Activated naive CD4-positive, alpha-beta T cell treated with anti-CD3 and anti-CD28 coated beads, Interleukin-2, amount 50 U/mL, for 24 hours (primary cell): Measurements from ENCODE around the gene NBEAL1.
"Not testable (repeated sequence)": the region's sequence is repeated elsewhere in the genome, so short reads cannot be mapped to it uniquely, and the experiment has no call there.

Source experiments
- H3K27ac Mint-ChIP-seq: one replicate; pipeline ENCODE4 v1.8.0; 2021; ENCODE audit warnings: mild to moderate bottlenecking, mixed read lengths
- H3K27me3 Mint-ChIP-seq: one replicate; pipeline ENCODE4 v1.8.0; 2021; ENCODE audit warnings: mixed read lengths
- H3K36me3 Mint-ChIP-seq: one replicate; pipeline ENCODE4 v1.8.0; 2021; ENCODE audit warnings: mixed read lengths
- H3K4me1 Mint-ChIP-seq: one replicate; pipeline ENCODE4 v1.8.0; 2021; ENCODE audit warnings: mixed read lengths
- H3K4me3 Mint-ChIP-seq: one replicate; pipeline ENCODE4 v1.8.0; 2021; ENCODE audit warnings: mild to moderate bottlenecking, mixed read lengths
- H3K9me3 Mint-ChIP-seq: one replicate; pipeline ENCODE4 v1.8.0; 2021; ENCODE audit warnings: mixed read lengths

The NBEAL1 gene

DNA sequence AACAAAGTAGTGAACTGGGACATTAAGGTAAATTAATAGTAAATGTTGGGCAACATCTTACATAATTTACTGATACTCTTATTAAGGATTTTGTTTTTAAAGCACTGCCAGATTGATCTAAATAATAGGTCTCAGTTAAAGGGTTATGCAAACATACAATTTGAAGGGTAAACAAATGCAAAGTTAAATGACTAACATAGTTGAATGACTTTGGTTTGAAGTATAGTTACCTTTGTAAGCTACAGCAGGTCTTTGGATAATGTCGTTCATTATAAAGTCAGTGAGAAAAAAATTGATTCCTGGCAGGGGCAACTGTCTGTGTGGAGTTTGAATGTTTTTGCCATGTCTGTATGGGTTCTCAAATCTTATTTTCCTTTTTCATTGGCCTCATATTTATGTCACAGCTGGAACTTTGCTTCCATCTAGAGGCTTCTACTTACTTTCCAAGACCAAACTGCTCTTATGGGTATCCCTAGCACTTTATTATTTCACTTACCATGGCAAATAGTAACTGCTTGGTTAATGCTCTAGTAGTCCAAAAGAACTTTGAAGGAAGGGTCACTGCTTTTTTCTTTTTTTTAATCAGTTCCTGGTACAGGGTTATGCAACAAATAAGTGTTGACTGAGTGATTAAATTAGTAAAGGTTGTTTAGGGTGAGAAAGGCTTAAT is 107.8 kb downstream of the NBEAL1 start:
- H3K4me3 Mint-ChIP-seq = no peak overlapping the region
- H3K9me3 Mint-ChIP-seq = no peaks in the 10 kb centered on the region
- H3K36me3 Mint-ChIP-seq = peaks cover 12% of the 10 kb centered on the region
- no peaks in the 10 kb centered on the region for H3K4me1 Mint-ChIP-seq
- no peaks in the 10 kb centered on the region for H3K27me3 Mint-ChIP-seq
- H3K27ac Mint-ChIP-seq = no peak overlapping the region

DNA sequence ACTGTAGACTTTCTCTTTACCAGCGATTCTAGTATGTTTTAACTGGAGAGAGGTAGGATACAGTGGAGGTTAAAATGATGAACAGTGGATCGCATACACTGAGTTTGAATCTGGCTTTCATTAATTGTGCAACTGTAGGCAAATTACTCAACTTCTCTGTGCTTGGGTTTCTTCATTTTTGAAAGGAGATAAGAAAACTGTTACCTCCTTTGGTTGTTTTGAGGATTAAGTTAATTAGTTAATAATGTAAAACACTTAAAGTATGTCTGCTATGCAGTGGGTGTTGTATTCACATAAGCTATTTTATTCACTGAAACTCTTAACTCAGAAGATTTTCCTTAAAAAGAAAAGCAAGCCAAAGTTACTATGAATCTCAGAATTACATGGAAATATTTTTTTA is 112.3 kb downstream of the NBEAL1 start:
- Mint-ChIP-seq H3K36me3 (peaks cover 6% of the 10 kb centered on the region), H3K4me3 (no peak overlapping the region), H3K27me3 (no peaks in the 10 kb centered on the region), H3K4me1 (no peaks in the 10 kb centered on the region), H3K27ac (no peak overlapping the region), H3K9me3 (no peaks in the 10 kb centered on the region)

DNA sequence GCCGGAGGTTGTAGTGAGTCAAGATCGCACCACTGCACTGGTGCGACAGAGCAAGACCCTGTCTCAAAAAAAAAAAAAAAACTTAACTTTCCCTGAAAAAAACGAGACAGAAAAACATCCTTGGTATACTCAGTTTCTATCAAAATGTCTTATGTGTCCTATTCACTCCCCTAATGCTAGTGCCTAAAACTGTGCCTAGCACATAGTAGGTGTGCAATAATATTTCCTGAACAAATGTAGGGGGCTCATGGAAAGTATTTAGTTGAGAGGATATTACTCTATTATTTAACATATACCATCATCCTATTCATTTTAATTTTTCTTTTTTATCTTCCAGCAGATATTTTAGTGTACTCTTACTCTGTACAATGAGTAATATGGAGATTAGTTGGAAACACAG is 120.4 kb downstream of the NBEAL1 start:
- Mint-ChIP-seq H3K9me3 (no peaks in the 10 kb centered on the region), H3K27ac (no peak overlapping the region), H3K36me3 (no peaks in the 10 kb centered on the region), H3K4me1 (no peaks in the 10 kb centered on the region), H3K27me3 (no peaks in the 10 kb centered on the region), H3K4me3 (no peak overlapping the region)

DNA sequence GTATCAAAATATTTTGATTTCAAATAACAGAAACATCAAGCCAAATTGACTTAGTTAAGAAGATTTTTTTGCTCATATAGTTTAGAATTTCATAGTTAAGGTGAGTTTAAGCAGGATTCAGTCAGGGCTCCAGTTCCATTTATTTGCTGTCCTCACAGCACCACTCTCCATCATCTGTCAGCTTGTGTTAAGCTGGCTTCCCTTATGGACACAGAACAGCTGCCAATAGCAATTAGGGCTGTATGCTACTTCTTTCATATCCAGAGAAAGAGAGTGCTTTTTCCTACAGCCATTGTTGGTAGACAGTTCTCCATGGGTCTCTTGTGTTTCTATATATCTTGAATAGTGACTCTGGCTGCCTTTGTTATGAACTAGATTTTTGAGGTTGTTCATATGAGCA is 128.7 kb downstream of the NBEAL1 start:
- H3K4me3 Mint-ChIP-seq = no peak overlapping the region
- no peaks in the 10 kb centered on the region for H3K27me3 Mint-ChIP-seq
- no peaks in the 10 kb centered on the region for H3K4me1 Mint-ChIP-seq
- H3K36me3 Mint-ChIP-seq = peaks cover 3% of the 10 kb centered on the region
- no peaks in the 10 kb centered on the region for H3K9me3 Mint-ChIP-seq
- no peak overlapping the region for H3K27ac Mint-ChIP-seq

DNA sequence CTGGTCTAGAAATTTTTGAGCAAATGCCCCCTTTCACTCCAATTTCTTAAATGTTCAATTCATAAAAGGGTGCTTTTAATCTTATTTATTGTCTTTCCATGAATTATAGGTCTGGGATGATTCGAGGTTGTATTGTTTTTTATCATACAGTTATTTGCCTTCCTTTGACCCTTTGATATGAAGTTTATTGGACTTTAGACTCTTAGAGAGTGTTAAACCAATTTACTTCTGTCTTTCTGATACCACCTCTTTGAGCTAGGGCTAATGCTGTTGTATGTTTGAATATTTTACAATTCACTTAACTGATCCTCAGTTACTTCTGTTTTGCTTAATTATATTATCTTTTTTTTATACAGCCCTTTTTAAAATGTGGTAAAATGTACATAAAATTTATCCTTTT is 134.5 kb downstream of the NBEAL1 start:
- Mint-ChIP-seq H3K36me3 (peaks cover 19% of the 10 kb centered on the region), H3K27me3 (no peaks in the 10 kb centered on the region), H3K9me3 (no peaks in the 10 kb centered on the region), H3K4me3 (no peak overlapping the region), H3K27ac (no peak overlapping the region), H3K4me1 (no peaks in the 10 kb centered on the region)

DNA sequence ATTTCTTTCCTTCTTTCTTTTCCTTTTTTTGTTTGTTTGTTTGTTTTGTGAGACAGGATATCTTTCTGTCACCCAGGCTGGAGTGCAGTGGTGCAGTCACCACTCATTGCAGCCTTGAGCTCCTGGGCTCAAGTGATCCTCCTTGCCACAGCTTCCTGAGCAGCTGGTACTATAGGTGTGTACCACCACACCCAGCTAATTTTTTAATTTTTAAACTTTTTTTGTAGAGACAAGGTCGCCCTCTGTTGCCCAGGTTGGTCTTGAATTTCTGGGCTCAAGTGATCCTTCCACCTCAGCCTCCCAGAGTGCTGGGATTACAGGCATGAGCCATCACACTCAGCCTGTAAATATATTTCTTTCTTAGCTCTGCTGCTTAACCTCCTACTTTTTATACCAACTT is 140.7 kb downstream of the NBEAL1 start:
- Mint-ChIP-seq H3K36me3 (peaks cover 8% of the 10 kb centered on the region), H3K4me3 (no peak overlapping the region), H3K4me1 (peaks cover 12% of the 10 kb centered on the region), H3K27ac (no peak overlapping the region), H3K27me3 (no peaks in the 10 kb centered on the region), H3K9me3 (no peaks in the 10 kb centered on the region)

DNA sequence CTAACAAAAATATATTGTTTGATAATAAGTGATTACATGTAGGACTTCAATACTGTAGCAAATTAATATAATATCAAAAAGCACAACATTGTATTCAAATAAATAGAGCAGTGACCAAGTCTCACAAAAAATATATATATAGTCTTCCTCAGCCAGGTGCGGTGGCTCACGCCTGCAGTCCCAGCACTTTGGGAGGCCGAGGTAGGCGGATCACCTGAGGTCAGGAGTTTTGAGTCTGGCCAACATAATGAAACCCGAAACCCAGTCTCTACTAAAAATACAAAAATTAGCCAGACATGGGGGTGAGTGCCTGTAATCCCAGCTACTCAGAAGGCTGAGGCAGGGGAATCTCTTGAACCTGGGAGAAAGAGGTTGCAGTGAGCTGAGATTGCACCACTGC is 148.0 kb downstream of the NBEAL1 start:
- not testable (repeated sequence) for H3K4me1 Mint-ChIP-seq, H3K27ac Mint-ChIP-seq, H3K27me3 Mint-ChIP-seq, H3K9me3 Mint-ChIP-seq, H3K4me3 Mint-ChIP-seq
- H3K36me3 Mint-ChIP-seq = peaks cover 13% of the 10 kb centered on the region

DNA sequence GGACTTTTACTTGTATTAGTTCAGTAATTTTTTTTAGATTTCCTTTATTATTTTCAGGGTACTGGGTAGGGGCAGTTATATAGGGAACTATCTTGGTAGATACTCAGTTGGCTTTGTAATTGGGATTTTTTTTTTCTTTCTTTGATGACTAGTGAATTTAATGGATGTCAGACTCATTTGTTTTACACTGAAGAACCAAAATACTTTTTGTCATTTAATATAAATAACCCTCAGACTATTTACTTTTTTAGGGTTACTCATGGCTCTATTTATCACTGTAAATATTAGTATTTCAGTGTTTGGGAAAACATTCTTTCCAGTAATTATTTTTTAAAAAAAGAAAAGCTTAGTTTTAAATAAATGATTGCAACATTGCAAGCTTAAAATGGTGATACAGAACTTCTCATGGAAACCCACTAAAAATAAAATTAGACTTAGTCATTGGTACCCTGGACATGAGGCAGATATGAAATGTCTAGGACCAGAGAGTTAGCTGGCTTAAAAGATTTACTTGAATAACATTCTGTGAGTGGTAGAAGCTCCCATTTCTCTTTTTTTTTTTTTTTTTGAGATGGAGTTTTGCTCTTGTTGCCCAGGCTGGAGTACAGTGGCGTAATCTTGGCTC is 149.7 kb downstream of the NBEAL1 start:
- Mint-ChIP-seq H3K27me3 (no peaks in the 10 kb centered on the region), H3K36me3 (peaks cover 16% of the 10 kb centered on the region), H3K27ac (no peak overlapping the region), H3K9me3 (peaks cover 4% of the 10 kb centered on the region), H3K4me3 (no peak overlapping the region), H3K4me1 (no peaks in the 10 kb centered on the region)

DNA sequence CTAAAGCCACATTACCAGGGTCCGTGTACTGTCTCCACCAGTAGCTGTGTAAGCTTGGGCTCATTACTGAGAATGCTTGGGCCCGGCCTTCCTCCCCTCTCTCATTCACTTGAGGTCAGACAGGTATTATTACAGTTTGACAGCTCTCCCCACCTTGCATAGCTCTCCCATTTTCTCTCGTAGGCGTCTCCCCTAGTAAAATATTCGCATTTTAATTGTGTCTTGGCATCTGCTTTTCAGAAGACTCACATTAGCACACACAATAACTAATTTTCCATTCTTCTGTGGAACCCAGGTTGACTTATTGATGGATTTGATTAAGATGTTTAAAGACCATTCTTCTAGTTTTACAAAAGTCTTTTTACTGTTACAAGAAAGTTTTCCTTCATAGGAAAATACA is 153.1 kb downstream of the NBEAL1 start:
- Mint-ChIP-seq H3K27ac (no peak overlapping the region), H3K36me3 (peaks cover 23% of the 10 kb centered on the region), H3K9me3 (peaks cover 4% of the 10 kb centered on the region), H3K4me3 (no peak overlapping the region), H3K27me3 (no peaks in the 10 kb centered on the region), H3K4me1 (no peaks in the 10 kb centered on the region)

DNA sequence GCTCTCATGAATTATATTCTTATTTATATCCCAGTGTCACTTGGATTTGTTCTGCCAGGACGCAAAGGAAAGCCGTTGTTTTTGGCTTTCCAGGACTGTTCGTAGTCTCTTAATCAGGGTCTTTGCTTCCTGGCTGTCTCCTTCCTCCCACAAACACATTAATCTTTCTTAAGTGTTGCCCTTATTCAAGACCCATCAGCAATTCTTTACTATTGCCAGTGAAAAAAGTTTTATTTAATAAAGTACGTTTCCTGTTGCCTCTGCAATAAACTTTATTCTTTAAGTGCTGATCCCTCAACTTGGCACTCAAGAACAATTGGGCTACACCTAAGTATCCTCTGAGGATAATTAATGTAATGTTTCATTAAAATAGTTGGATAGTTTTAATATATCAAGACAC is 155.8 kb downstream of the NBEAL1 start:
- Mint-ChIP-seq H3K27me3 (no peaks in the 10 kb centered on the region), H3K4me3 (no peak overlapping the region), H3K27ac (no peak overlapping the region), H3K4me1 (no peaks in the 10 kb centered on the region), H3K36me3 (peaks cover 19% of the 10 kb centered on the region), H3K9me3 (no peaks in the 10 kb centered on the region)

DNA sequence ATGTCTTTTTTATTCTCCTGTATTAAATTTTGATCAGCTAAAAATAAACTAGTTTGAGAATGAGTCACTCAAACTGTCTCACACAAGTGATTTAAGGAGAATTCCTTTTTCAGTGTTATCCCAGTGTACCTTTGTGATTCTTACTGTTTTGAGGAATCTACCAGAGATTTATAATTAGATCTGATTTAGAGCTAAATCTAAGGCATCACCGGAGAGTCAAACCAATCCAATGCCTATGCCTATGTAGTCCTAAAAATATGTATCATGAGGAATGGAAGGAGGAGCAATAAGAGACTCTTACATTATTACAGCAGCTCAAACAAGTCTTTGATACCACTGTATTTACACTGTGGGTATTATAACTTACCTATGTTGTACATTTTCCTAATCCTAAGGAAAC is 160.7 kb downstream of the NBEAL1 start:
- Mint-ChIP-seq H3K27me3 (no peaks in the 10 kb centered on the region), H3K36me3 (peaks cover 11% of the 10 kb centered on the region), H3K4me3 (no peak overlapping the region), H3K4me1 (peaks cover 6% of the 10 kb centered on the region), H3K9me3 (no peaks in the 10 kb centered on the region), H3K27ac (no peak overlapping the region)

DNA sequence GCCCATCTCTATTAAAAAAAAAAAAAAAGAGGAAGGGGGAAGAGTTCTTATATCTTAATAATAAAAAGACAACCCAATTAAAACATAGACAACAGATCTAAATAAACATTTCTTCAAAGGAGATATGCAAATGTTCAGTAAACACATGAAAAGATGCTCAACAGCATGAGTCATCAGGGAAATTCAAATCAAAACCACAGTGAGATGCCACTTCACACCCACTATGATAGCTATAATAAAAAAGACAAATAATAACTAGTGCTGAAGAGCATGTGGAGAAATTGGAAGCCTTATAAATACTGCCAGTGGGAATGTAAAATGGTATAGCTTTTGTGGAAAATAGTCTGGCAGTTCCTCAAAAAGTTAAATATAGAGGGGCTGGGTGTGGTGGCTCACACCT is 162.7 kb downstream of the NBEAL1 start:
- no peaks in the 10 kb centered on the region for H3K9me3 Mint-ChIP-seq
- H3K36me3 Mint-ChIP-seq = peaks cover 10% of the 10 kb centered on the region
- no peak overlapping the region for H3K4me3 Mint-ChIP-seq
- H3K27ac Mint-ChIP-seq = no peak overlapping the region
- H3K27me3 Mint-ChIP-seq = no peaks in the 10 kb centered on the region
- peaks cover 6% of the 10 kb centered on the region for H3K4me1 Mint-ChIP-seq

DNA sequence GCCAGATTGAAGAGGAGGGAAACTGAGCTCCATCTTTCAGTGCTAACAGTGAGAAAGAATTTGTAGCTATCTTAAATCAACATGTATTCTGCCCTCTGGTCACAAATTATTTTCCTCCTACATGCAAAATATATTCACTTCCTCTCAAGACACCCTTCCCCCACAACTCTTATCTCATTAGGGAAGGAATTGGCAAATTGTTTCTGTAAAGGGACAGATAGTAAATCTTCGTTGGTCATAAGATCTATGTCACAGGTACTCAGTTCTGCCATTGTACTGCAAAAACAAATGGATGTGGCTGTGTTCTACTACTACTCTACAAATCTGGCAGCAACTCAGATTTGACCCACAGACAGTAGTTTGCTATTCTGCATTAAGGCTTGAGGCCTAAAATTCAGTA is 171.2 kb downstream of the NBEAL1 start:
- Mint-ChIP-seq H3K27ac (no peak overlapping the region), H3K36me3 (peaks cover 12% of the 10 kb centered on the region), H3K4me3 (no peak overlapping the region), H3K9me3 (no peaks in the 10 kb centered on the region), H3K27me3 (no peaks in the 10 kb centered on the region), H3K4me1 (no peaks in the 10 kb centered on the region)

DNA sequence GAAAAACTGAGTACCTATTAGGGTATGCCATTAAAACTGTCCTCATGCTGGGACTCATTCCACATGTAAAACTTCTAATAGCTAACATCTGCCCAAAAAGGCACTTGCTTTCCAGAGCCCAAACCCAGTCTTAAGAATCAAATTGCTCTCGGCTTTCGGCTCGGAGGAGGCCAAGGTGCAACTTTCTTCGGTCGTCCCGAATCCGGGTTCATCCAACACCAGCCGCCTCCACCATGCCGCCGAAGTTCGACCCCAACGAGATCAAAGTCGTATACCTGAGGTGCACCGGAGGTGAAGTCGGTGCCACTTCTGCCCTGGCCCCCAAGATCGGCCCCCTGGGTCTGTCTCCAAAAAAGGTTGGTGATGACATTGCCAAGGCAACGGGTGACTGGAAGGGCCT is 175.9 kb downstream of the NBEAL1 start:
- peaks cover 12% of the 10 kb centered on the region for H3K36me3 Mint-ChIP-seq
- not testable (repeated sequence) for H3K9me3 Mint-ChIP-seq, H3K4me1 Mint-ChIP-seq, H3K27ac Mint-ChIP-seq, H3K4me3 Mint-ChIP-seq, H3K27me3 Mint-ChIP-seq

DNA sequence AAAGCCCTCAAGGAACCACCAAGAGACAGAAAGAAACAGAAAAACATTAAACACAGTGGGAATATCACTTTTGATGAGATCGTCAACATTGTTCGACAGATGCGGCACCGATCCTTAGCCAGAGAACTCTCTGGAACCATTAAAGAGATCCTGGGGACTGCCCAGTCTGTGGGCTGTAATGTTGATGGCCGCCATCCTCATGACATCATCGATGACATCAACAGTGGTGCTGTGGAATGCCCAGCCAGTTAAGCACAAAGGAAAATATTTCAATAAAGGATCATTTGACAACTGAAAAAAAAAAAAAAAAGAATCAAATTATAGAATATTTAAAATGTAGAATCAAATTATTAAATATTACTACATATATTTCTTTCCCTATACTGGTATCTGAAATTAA is 176.4 kb downstream of the NBEAL1 start:
- not testable (repeated sequence) for H3K4me3 Mint-ChIP-seq, H3K36me3 Mint-ChIP-seq, H3K4me1 Mint-ChIP-seq, H3K9me3 Mint-ChIP-seq, H3K27ac Mint-ChIP-seq, H3K27me3 Mint-ChIP-seq

DNA sequence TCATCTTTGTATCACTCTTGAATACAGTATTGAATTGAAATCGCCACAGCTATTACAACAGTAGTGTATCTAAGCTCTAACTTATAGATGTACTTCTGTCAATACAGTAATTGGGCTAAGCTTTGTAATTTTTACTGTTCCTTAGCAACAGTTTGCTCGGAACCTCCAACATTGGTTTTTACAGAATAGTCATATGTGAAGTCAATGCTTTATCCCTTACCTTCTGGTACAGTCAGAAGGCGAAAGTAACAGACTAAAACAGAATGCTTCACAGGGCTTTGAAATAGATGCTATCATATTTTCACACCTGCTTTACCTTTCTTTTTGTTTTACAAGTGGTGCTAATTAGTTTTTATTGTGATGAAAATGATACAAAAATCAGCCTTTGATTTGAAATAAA is 177.3 kb downstream of the NBEAL1 start:
- Mint-ChIP-seq H3K36me3 (peaks cover 9% of the 10 kb centered on the region), H3K27me3 (no peaks in the 10 kb centered on the region), H3K4me1 (no peaks in the 10 kb centered on the region), H3K4me3 (no peak overlapping the region), H3K27ac (no peak overlapping the region), H3K9me3 (no peaks in the 10 kb centered on the region)
